Retinal pigment epithelial cell (primary cell): ENCODE measurements around the gene SLC38A10.

ENCODE experiments used
- DNase-seq: peaks from one replicate; pipeline ENCODE4 v3.0.0-alpha.2; 2010; ENCODE audit warnings: low read depth
- H3K4me3 ChIP-seq: 2 replicates; pipeline ENCODE4 v1.5.1; 2011; ENCODE audit warnings: mild to moderate bottlenecking, low read length, control low read depth, moderate library complexity
- CTCF ChIP-seq: conservative IDR thresholded peaks from 2 replicates; pipeline ENCODE4 v1.5.1; 2011; ENCODE audit warnings: low read depth, low read length, control low read depth, inconsistent platforms

SLC38A10 gene

GRCh38 chr17:81247339-81247990 lies 47.6 kb downstream of the SLC38A10 start:
- no peak for DNase-seq
- TF ChIP-seq CTCF: no peak
- H3K4me3 ChIP-seq: no peak overlapping the region

- no peak for DNase-seq
- H3K4me3 ChIP-seq: no peak overlapping the region
- no peak for TF ChIP-seq CTCF
Observed at GRCh38 chr17:81246679-81247338, 48.3 kb downstream of the SLC38A10 start.

- TF ChIP-seq CTCF: no peak
- no peak for DNase-seq
- no peak overlapping the region for H3K4me3 ChIP-seq
Observed at GRCh38 chr17:81246343-81246670, 48.8 kb downstream of the SLC38A10 start.

GRCh38 chr17:81245665-81246342 lies 49.3 kb downstream of the SLC38A10 start:
- no peak for TF ChIP-seq CTCF
- no peak for DNase-seq
- no peak overlapping the region for H3K4me3 ChIP-seq

GRCh38 chr17:81245024-81245664 lies 50.0 kb downstream of the SLC38A10 start:
- no peak for DNase-seq
- no peak for TF ChIP-seq CTCF

GRCh38 chr17:81244358-81245023 lies 50.6 kb downstream of the SLC38A10 start:
- no peak overlapping the region for H3K4me3 ChIP-seq
- no peak for TF ChIP-seq CTCF
- no peak for DNase-seq

More at GRCh38 chr17:81245024-81245664, 50.0 kb downstream of the SLC38A10 start:
- H3K4me3 ChIP-seq: no peak overlapping the region
